CD8-positive, alpha-beta memory T cell (primary cell): ENCODE measurements around the gene LRFN4. TPM values are rescaled to one million over a fixed set of nuclear protein-coding genes. Genes with fewer than 3 reads are reported as not detected.

Source experiments
- CTCF ChIA-PET: fragments of 350-600 bp; sonication (Branson Sonifier 250); formaldehyde crosslinking; loops from one replicate; lab custom pipeline; 2021; ENCODE audit warnings: antibody characterized with exemption; lab: Charles Lee
- POLR2A ChIA-PET: fragments of 350-600 bp; sonication (Branson Sonifier 250); formaldehyde crosslinking; loops from one replicate; lab custom pipeline; 2021; ENCODE audit warnings: antibody characterized with exemption; lab: Charles Lee
- DNase-seq, 5 donors: peaks; one replicate each; pipeline versions ENCODE4 v3.0.0 to v3.0.0-alpha.2; 2020 to 2022; ENCODE audit warnings: mixed read lengths in 1 of 5
- H3K27ac ChIP-seq: one replicate; pipeline ENCODE4 v1.7.0; 2013; ENCODE audit warnings: low read depth, mild to moderate bottlenecking, low read length, moderate library complexity
- H3K27me3 ChIP-seq: 2 replicates; pipeline ENCODE4 v1.7.0; 2013; ENCODE audit warnings: low read length, mild to moderate bottlenecking; ENCODE audit not compliant: insufficient read depth, poor library complexity, severe bottlenecking
- H3K36me3 ChIP-seq: 2 replicates; pipeline ENCODE4 v1.7.0; 2013; ENCODE audit warnings: mild to moderate bottlenecking, low read length, moderate library complexity; ENCODE audit not compliant: insufficient read depth
- H3K4me1 ChIP-seq: 2 replicates; pipeline ENCODE4 v1.7.0; 2013; ENCODE audit warnings: mild to moderate bottlenecking, low read length, moderate library complexity; ENCODE audit not compliant: insufficient read depth
- H3K4me3 ChIP-seq: 2 replicates; pipeline ENCODE4 v1.7.0; 2013; ENCODE audit warnings: mild to moderate bottlenecking, low read length
- H3K9me3 ChIP-seq: 2 replicates; pipeline ENCODE4 v1.7.0; 2013; ENCODE audit warnings: mild to moderate bottlenecking, low read length
- H3K27ac Mint-ChIP-seq, 8 donors: one replicate each; pipeline ENCODE4 v1.8.0; 2020 to 2021; ENCODE audit warnings: mixed read lengths in 8 of 8, mild to moderate bottlenecking in 6 of 8, inconsistent platforms in 3 of 8, moderate library complexity in 3 of 8
- H3K27me3 Mint-ChIP-seq, 2 donors: one replicate each; pipeline ENCODE4 v1.8.0; 2020 to 2021; ENCODE audit warnings: mixed read lengths in 2 of 2, mild to moderate bottlenecking in 1 of 2, moderate library complexity in 1 of 2
- H3K36me3 Mint-ChIP-seq, 3 donors: one replicate each; pipeline ENCODE4 v1.8.0; 2020 to 2021; ENCODE audit warnings: mixed read lengths in 3 of 3, inconsistent platforms in 1 of 3, mild to moderate bottlenecking in 1 of 3
- H3K4me1 Mint-ChIP-seq, 3 donors: one replicate each; pipeline ENCODE4 v1.8.0; 2020 to 2021; ENCODE audit warnings: mixed read lengths in 3 of 3, inconsistent platforms in 1 of 3, mild to moderate bottlenecking in 1 of 3
- H3K4me3 Mint-ChIP-seq, 7 donors: one replicate each; pipeline ENCODE4 v1.8.0; 2020 to 2021; ENCODE audit warnings: mixed read lengths in 7 of 7, mild to moderate bottlenecking in 6 of 7, moderate library complexity in 4 of 7, inconsistent platforms in 2 of 7
- H3K9me3 Mint-ChIP-seq, 5 donors: one replicate each; pipeline ENCODE4 v1.8.0; 2020 to 2022; ENCODE audit warnings: mixed read lengths in 5 of 5, mild to moderate bottlenecking in 3 of 5, moderate library complexity in 2 of 5, inconsistent platforms in 1 of 5
- polyA plus RNA-seq: library from polyadenylated mRNA; unstranded; fragments of 300-500 nt; fragmentation: Illumina TruSeq; gene quantifications from one replicate; pipeline ENCODE4 v1.2.3, GENCODE V29; 2021
- total RNA-seq, 2 experiments: library from RNA; stranded (reverse); gene quantifications; one replicate each; pipeline ENCODE4 v1.2.3, GENCODE V29; 2021

Gene LRFN4
- total and polyA plus RNA-seq, 3 experiments from 2014 or later: 2.2 to 42.8 (median 35.5) TPM

DNA sequence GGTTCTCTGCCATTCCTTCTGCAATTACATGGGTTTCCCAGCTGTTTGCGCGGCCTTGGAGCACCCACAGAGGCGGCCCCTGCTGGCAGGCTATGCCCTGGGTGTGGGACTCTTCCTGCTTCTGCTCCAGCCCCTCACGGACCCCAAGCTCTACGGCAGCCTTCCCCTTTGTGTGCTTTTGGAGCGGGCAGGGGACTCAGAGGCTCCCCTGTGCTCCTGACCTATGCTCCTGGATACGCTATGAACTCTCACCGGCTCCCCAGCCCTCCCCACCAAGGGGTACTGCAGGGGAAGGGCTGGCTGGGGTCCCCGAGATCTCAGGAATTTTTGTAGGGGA is 11.0 kb upstream of the LRFN4 start:
- H3K4me1 ChIP-seq: peaks cover 26% of the 10 kb centered on the region
- H3K4me1 Mint-ChIP-seq: peaks cover 25 to 35% (median 27%) of the 10 kb centered on the region in 3 donors
- H3K4me3 ChIP-seq: no peak overlapping the region
- H3K4me3 Mint-ChIP-seq: peak overlapping the region in 3 of 7 donors; percentile 29 to 98 (median 44)
- ChIA-PET CTCF (no interaction called here), POLR2A (interaction anchor here (0.8 to 4.6 kb wide), 2 partner anchors 9 to 10 kb away, joined by 6 to 45 read pairs; no protein-coding TSS in a partner anchor)
- no peak overlapping the region for H3K27ac ChIP-seq
- H3K27me3 Mint-ChIP-seq: peaks cover 0 to 1% of the 10 kb centered on the region in 2 donors
- H3K27ac Mint-ChIP-seq: peak overlapping the region in 2 of 8 donors; percentile 26 to 54
- H3K27me3 ChIP-seq: no peaks in the 10 kb centered on the region
- H3K9me3 ChIP-seq: no peaks in the 10 kb centered on the region
- no peaks in the 10 kb centered on the region for H3K9me3 Mint-ChIP-seq
- H3K36me3 Mint-ChIP-seq: peaks cover 0 to 45% (median 0%) of the 10 kb centered on the region in 3 donors
- DNase-seq: peak in 1 of 5 donors; percentile 32
- peaks cover 6% of the 10 kb centered on the region for H3K36me3 ChIP-seq

DNA sequence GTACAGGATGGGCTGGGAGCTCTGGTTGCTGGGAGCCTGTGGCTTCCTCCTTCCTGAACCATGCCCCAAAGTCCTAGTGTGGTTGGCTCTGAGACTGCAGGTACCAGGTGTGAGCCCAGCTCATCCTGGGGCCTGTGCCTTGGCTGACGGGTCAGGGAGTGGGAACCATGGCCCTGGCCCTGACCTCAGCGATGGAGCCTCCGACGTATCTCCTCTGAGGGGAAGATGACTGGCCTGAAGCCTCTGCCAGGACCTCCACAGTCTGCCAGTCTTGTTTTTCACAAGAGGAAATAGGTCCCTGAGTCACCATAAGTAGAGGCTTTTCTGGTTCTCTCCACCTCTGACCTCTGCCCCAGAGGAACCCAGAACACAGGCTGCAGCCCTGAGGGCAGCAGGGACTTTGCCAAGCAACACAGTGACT is 10.2 kb upstream of the LRFN4 start:
- Histone ChIP-seq H3K27me3 (no peaks in the 10 kb centered on the region), H3K4me1 (peaks cover 18% of the 10 kb centered on the region), H3K36me3 (peaks cover 6% of the 10 kb centered on the region), H3K27ac (no peak overlapping the region), H3K4me3 (no peak overlapping the region), H3K9me3 (no peaks in the 10 kb centered on the region)
- Mint-ChIP-seq H3K4me1 (peaks cover 18 to 29% (median 22%) of the 10 kb centered on the region in 3 donors), H3K36me3 (peaks cover 0 to 43% (median 0%) of the 10 kb centered on the region in 3 donors), H3K9me3 (no peaks in the 10 kb centered on the region), H3K27me3 (peaks cover 0 to 1% of the 10 kb centered on the region in 2 donors), H3K4me3 (peak overlapping the region in 3 of 7 donors; percentile 5 to 61 (median 25)), H3K27ac (peak overlapping the region in 4 of 8 donors; percentile 35 to 92 (median 60))
- DNase-seq: peak in 1 of 5 donors; percentile 45
- CTCF ChIA-PET: no interaction called here
- POLR2A ChIA-PET: interaction anchor here (0.8 kb wide), 1 partner anchor 11 kb away, joined by 6 read pairs; no protein-coding TSS in a partner anchor

DNA sequence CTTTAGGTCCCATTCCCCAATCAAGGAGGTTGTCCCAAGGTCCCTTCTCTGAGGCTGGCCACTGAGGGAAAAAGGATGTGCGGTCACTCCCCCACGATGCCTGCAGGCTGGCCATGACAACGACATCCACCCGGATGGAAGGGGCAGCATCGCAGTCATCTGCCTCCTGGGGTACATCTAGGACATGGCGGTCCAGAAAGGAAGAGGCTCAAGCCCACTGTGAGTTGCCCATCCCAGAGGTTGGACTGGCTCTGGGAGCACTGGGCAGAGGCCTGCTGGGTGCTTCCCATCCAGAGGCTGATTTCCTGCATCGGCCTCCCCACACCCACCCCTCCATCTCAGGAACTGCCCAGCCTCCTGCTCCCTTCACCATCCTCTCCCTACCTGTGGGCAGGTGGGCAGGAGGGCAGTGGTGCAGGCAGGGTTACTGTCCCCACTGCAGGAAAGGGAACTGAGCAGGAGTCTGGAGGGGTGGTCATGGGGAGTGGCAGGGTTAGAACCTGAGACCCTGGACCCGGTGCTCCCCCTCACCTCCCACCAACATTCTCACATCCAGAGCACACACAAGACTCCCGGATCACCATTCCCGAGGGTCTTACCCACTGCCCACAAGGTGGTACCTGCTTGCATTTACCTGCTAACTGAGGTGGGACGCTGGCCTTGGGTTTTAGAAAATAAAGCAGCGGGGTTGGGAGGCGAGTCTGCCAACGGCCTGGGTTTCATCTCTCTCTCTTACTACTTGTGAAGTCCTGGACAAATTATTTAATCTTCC is 9.2 kb upstream of the LRFN4 start:
- Mint-ChIP-seq H3K27me3 (peaks cover 0 to 2% of the 10 kb centered on the region in 2 donors), H3K4me1 (peaks cover 9 to 19% (median 13%) of the 10 kb centered on the region in 3 donors), H3K27ac (peak overlapping the region in 1 of 8 donors; percentile 50), H3K36me3 (peaks cover 0 to 38% (median 0%) of the 10 kb centered on the region in 3 donors), H3K9me3 (no peaks in the 10 kb centered on the region), H3K4me3 (peak overlapping the region in 1 of 7 donors; percentile 54)
- DNase-seq: peak in 1 of 5 donors; percentile 40
- no peak overlapping the region for H3K4me3 ChIP-seq
- H3K4me1 ChIP-seq: peaks cover 9% of the 10 kb centered on the region
- H3K27ac ChIP-seq: no peak overlapping the region
- POLR2A ChIA-PET: no interaction called here
- CTCF ChIA-PET: no interaction called here
- no peaks in the 10 kb centered on the region for H3K27me3 ChIP-seq
- peaks cover 6% of the 10 kb centered on the region for H3K36me3 ChIP-seq
- H3K9me3 ChIP-seq: no peaks in the 10 kb centered on the region

GRCh38 chr11:66848671-66849500 is 8.0 kb upstream of the LRFN4 start:
- Mint-ChIP-seq H3K9me3 (no peaks in the 10 kb centered on the region), H3K4me1 (peaks cover 7 to 16% (median 13%) of the 10 kb centered on the region in 3 donors), H3K27ac (peak overlapping the region in 1 of 8 donors; percentile 3), H3K4me3 (peak overlapping the region in 1 of 7 donors; percentile 16), H3K27me3 (peaks cover 0 to 2% of the 10 kb centered on the region in 2 donors), H3K36me3 (peaks cover 0 to 35% (median 0%) of the 10 kb centered on the region in 3 donors)
- Histone ChIP-seq H3K4me3 (no peak overlapping the region), H3K4me1 (peaks cover 7% of the 10 kb centered on the region), H3K27ac (no peak overlapping the region), H3K36me3 (peaks cover 6% of the 10 kb centered on the region), H3K27me3 (no peaks in the 10 kb centered on the region), H3K9me3 (no peaks in the 10 kb centered on the region)
- ChIA-PET CTCF (no interaction called here), POLR2A (no interaction called here)
- DNase-seq: peak in 1 of 5 donors; percentile 43

DNA sequence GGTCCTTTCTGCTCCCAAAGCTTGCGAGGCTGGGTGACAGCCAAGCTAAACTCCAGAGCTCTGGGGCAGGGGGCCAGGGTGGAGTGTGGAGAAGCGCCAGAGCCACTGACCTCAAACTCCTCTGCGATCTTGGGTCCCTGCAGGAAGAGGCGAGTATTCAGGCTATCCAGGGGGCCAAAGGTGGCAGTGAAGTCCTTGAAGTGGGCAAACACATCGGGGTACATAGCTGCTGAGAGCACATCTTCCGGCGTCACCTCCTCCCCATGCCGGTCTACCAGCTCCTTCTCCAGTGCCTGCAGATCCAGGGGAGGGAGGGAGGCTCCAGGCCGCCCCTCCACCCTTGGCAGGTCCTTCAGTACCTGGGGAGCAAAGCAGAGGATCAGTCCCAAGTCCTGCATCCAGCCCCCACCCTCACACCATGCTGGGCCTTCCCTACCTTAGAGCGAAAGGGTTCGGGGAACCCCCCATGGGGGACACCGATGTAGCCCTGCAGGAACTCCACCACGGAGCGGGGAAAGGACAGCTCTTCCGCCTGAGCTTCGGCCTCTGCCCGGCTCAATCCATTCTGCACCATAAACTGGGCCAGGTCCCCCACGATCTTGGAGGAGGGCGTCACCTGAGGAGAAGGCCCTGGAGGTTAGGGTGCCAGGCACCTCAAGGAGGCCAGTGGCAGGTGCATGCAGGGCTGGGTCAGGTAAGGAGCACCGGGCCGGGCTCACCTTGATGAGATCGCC is 7.2 kb upstream of the LRFN4 start:
- Histone ChIP-seq H3K36me3 (peaks cover 6% of the 10 kb centered on the region), H3K4me1 (no peaks in the 10 kb centered on the region), H3K9me3 (no peaks in the 10 kb centered on the region), H3K27ac (no peak overlapping the region), H3K27me3 (no peaks in the 10 kb centered on the region), H3K4me3 (no peak overlapping the region)
- ChIA-PET POLR2A (no interaction called here), CTCF (no interaction called here)
- Mint-ChIP-seq H3K4me3 (no peak overlapping the region), H3K27ac (no peak overlapping the region), H3K4me1 (peaks cover 0 to 8% (median 6%) of the 10 kb centered on the region in 3 donors), H3K36me3 (peaks cover 0 to 30% (median 0%) of the 10 kb centered on the region in 3 donors), H3K9me3 (no peaks in the 10 kb centered on the region), H3K27me3 (peaks cover 0 to 1% of the 10 kb centered on the region in 2 donors)
- DNase-seq: peak in 1 of 5 donors; percentile 40

GRCh38 chr11:66850235-66850587 is 6.7 kb upstream of the LRFN4 start:
- H3K4me3 Mint-ChIP-seq: no peak overlapping the region
- no peaks in the 10 kb centered on the region for H3K9me3 Mint-ChIP-seq
- peaks cover 1% of the 10 kb centered on the region for H3K36me3 ChIP-seq
- no peak overlapping the region for H3K27ac ChIP-seq
- H3K4me1 Mint-ChIP-seq: peaks cover 0 to 4% (median 2%) of the 10 kb centered on the region in 3 donors
- no peaks in the 10 kb centered on the region for H3K9me3 ChIP-seq
- DNase-seq: no peak
- H3K36me3 Mint-ChIP-seq: peaks cover 0 to 25% (median 0%) of the 10 kb centered on the region in 3 donors
- no peak overlapping the region for H3K27ac Mint-ChIP-seq
- H3K27me3 ChIP-seq: no peaks in the 10 kb centered on the region
- H3K27me3 Mint-ChIP-seq: peaks cover 0 to 1% of the 10 kb centered on the region in 2 donors
- no peak overlapping the region for H3K4me3 ChIP-seq
- ChIA-PET CTCF (no interaction called here), POLR2A (no interaction called here)
- H3K4me1 ChIP-seq: no peaks in the 10 kb centered on the region

GRCh38 chr11:66850588-66851238 is 6.2 kb upstream of the LRFN4 start:
- CTCF ChIA-PET: no interaction called here
- H3K4me3 Mint-ChIP-seq: no peak overlapping the region
- Histone ChIP-seq H3K27ac (no peak overlapping the region), H3K4me3 (no peak overlapping the region), H3K9me3 (no peaks in the 10 kb centered on the region), H3K4me1 (peaks cover 4% of the 10 kb centered on the region), H3K36me3 (no peaks in the 10 kb centered on the region), H3K27me3 (no peaks in the 10 kb centered on the region)
- no peaks in the 10 kb centered on the region for H3K9me3 Mint-ChIP-seq
- peak in 1 of 5 donors; percentile 35 for DNase-seq
- H3K27ac Mint-ChIP-seq: no peak overlapping the region
- peaks cover 0 to 1% of the 10 kb centered on the region in 2 donors for H3K27me3 Mint-ChIP-seq
- POLR2A ChIA-PET: no interaction called here
- peaks cover 4 to 5% (median 4%) of the 10 kb centered on the region in 3 donors for H3K4me1 Mint-ChIP-seq
- peaks cover 0 to 20% (median 0%) of the 10 kb centered on the region in 3 donors for H3K36me3 Mint-ChIP-seq
